Inflammatory macrophage (primary cell): ENCODE results near the gene LTK.
A peak's percentile ranks its signal among the peaks of the same experiment; 100 is the strongest.

Source experiments
- DNase-seq, 2 donors: peaks; one replicate each; pipeline ENCODE4 v3.0.0-alpha.2; 2020 to 2022

Gene LTK

GRCh38 chr15:41495736-41496599 is 17.7 kb downstream of the LTK start:
- DNase-seq = no peak

GRCh38 chr15:41494922-41495735 is 18.5 kb downstream of the LTK start:
- no peak for DNase-seq

GRCh38 chr15:41494190-41494921 is 19.3 kb downstream of the LTK start:
- no peak for DNase-seq

- DNase-seq = no peak
Observed at GRCh38 chr15:41493902-41494189, 19.8 kb downstream of the LTK start.

- peak; percentile 64 to 78 for DNase-seq
Observed at GRCh38 chr15:41493205-41493901, 20.3 kb downstream of the LTK start, which contains the start of gene ITPKA. ITPKA (plus strand) TSS chr15:41493874; CDS start chr15:41493928, 54 bp downstream.

- DNase-seq = no peak
Observed at GRCh38 chr15:41492597-41493204, 20.9 kb downstream of the LTK start.

- no peak for DNase-seq
Observed at GRCh38 chr15:41491889-41492288, 21.7 kb downstream of the LTK start.

GRCh38 chr15:41490355-41490754 is 23.3 kb downstream of the LTK start:
- peak in 1 of 2 donors; percentile 71 for DNase-seq

GRCh38 chr15:41489641-41490040 is 24.0 kb downstream of the LTK start:
- no peak for DNase-seq

- DNase-seq = no peak
Observed at GRCh38 chr15:41487802-41488201, 25.8 kb downstream of the LTK start.

GRCh38 chr15:41487381-41487780 is 26.2 kb downstream of the LTK start:
- DNase-seq = no peak

GRCh38 chr15:41486286-41486685 is 27.3 kb downstream of the LTK start:
- DNase-seq = no peak

- no peak for DNase-seq
Observed at GRCh38 chr15:41484937-41485625, 28.5 kb downstream of the LTK start.

- DNase-seq = no peak
Observed at GRCh38 chr15:41483519-41483918, 30.1 kb downstream of the LTK start.

- no peak for DNase-seq
Observed at GRCh38 chr15:41483115-41483514, 30.5 kb downstream of the LTK start.

- no peak for DNase-seq
Observed at GRCh38 chr15:41482110-41482877, 31.3 kb downstream of the LTK start.

- DNase-seq = no peak
Observed at GRCh38 chr15:41480396-41481140, 33.1 kb downstream of the LTK start.

GRCh38 chr15:41476416-41477048 is 37.1 kb downstream of the LTK start:
- DNase-seq = no peak

GRCh38 chr15:41474941-41475340 is 38.7 kb downstream of the LTK start:
- DNase-seq = no peak
